Measurements from ENCODE around the gene BRINP3. TPM values are rescaled to one million over a fixed set of nuclear protein-coding genes. Genes with fewer than 3 reads are reported as not detected.

Gene BRINP3
- total and polyA plus RNA-seq, 9 of the 15 experiments (the other 6 are each of a cell fraction or from before 2014, with no cell fraction given): 0.09 to 0.75 (median 0.19) TPM; not detected in 1

DNA sequence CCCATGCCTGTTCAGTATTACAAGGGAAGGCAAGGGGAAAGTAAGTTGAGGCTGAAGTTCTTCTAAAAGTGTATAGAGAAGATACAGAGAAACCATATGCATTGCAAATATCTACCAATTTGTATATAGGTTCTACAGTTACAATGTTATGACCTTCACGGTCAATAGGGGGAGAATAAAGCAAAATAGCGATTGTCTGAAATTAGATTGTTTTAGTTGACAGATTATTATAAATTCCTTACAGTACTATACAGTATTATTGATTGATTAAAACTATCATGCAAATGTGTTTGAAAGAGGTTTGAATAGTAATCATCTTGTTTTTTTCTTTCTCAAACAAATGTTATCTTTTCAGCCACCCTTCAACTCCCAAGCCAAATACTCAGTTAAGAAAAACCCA is 13.7 kb upstream of the BRINP3 start (continued):
- TF ChIP-seq ZZZ3 (IDR thresholded peaks at IDR 0.05): no peak
- TF ChIP-seq MAZ (CRISPR knock-in tag; conservative IDR thresholded peaks at IDR 0.05 in 1 of 2, IDR thresholded peaks at IDR 0.05 in 1 of 2): no peak
- TF ChIP-seq, protein P1, sequence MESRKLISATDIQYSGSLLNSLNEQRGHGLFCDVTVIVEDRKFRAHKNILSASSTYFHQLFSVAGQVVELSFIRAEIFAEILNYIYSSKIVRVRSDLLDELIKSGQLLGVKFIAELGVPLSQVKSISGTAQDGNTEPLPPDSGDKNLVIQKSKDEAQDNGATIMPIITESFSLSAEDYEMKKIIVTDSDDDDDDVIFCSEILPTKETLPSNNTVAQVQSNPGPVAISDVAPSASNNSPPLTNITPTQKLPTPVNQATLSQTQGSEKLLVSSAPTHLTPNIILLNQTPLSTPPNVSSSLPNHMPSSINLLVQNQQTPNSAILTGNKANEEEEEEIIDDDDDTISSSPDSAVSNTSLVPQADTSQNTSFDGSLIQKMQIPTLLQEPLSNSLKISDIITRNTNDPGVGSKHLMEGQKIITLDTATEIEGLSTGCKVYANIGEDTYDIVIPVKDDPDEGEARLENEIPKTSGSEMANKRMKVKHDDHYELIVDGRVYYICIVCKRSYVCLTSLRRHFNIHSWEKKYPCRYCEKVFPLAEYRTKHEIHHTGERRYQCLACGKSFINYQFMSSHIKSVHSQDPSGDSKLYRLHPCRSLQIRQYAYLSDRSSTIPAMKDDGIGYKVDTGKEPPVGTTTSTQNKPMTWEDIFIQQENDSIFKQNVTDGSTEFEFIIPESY (CRISPR knock-in tag; IDR thresholded peaks at IDR 0.05): no peak
- no peak for TF ChIP-seq NR4A1 (CRISPR knock-in tag; IDR thresholded peaks at IDR 0.05)
- TF ChIP-seq NR4A1 (tag; IDR thresholded peaks at IDR 0.05): no peak
- no peak for TF ChIP-seq KDM4B (IDR thresholded peaks at IDR 0.05; ENCODE audit: borderline replicate concordance in 2 of 2, low read depth in 1 of 2)

DNA sequence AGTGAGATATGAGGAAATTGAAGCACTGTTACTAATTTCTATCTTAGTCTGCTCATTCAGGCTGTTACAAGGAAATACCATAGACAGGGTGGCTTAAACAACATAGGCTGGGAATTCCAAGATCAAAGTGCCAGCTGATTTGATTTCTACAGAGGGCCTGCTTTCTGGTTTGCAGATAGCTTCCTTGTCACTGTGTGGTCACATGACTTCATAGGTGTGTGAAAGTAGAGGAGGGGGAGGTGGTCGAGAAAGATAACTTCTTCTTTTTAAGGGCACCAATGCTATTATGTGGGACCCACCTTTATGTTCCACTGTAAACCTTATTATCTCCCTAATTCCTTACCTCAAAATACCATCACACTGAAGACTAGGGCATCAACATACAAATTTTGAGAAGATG is 6.4 kb upstream of the BRINP3 start:
- DNase-seq (ENCODE audit: extremely low read depth in 1 of 4, low spot score in 3 of 4) (no peak), ATAC-seq (no peak), FAIRE-seq (peak; percentile 32)
- ChIA-PET CTCF (ENCODE audit: low intra/inter-chr PET ratio) (no interaction called here), POLR2A (interaction anchor here (0.5 kb wide), 1 partner anchor 37 kb away, joined by 3 read pairs; no protein-coding TSS in a partner anchor)
- H3K9ac ChIP-seq (ENCODE audit: insufficient read depth in 1 of 2, low read depth in 2 of 2, low read length in 2 of 2): no peak overlapping the region
- BruUV-seq (replicated peaks): no TSS peak
- no peaks in the 10 kb centered on the region for H3K79me2 ChIP-seq (ENCODE audit: control insufficient read depth, insufficient read depth, low read length)
- H3K4me1 ChIP-seq (replicated peaks in 1 of 2; ENCODE audit: control insufficient read depth in 2 of 2, insufficient read depth in 2 of 2, low read length in 2 of 2): no peaks in the 10 kb centered on the region
- H3K27me3 ChIP-seq (ENCODE audit: control insufficient read depth in 2 of 2, insufficient read depth in 2 of 2, low read length in 2 of 2): no peaks in the 10 kb centered on the region
- no peak overlapping the region for H3K27ac ChIP-seq (ENCODE audit: extremely low read depth, low read depth, low read length)
- no peaks in the 10 kb centered on the region for H3K9me1 ChIP-seq (ENCODE audit: control insufficient read depth, insufficient read depth, low read length)
- H3K4me2 ChIP-seq (ENCODE audit: insufficient read depth, low read length): no peak overlapping the region
- H3K36me3 ChIP-seq (ENCODE audit: control insufficient read depth, insufficient read depth, low read length): no peaks in the 10 kb centered on the region
- intact Hi-C loops (cut with micrococcal nuclease): no loop called here
- no peak overlapping the region for H2AFZ ChIP-seq (ENCODE audit: low read depth, low read length)
- H3K4me3 ChIP-seq: no peak overlapping the region
- no peaks in the 10 kb centered on the region for H3K9me3 ChIP-seq (replicated peaks; ENCODE audit: control insufficient read depth, insufficient read depth, low read depth, low read length)
- TF ChIP-seq, protein P2, sequence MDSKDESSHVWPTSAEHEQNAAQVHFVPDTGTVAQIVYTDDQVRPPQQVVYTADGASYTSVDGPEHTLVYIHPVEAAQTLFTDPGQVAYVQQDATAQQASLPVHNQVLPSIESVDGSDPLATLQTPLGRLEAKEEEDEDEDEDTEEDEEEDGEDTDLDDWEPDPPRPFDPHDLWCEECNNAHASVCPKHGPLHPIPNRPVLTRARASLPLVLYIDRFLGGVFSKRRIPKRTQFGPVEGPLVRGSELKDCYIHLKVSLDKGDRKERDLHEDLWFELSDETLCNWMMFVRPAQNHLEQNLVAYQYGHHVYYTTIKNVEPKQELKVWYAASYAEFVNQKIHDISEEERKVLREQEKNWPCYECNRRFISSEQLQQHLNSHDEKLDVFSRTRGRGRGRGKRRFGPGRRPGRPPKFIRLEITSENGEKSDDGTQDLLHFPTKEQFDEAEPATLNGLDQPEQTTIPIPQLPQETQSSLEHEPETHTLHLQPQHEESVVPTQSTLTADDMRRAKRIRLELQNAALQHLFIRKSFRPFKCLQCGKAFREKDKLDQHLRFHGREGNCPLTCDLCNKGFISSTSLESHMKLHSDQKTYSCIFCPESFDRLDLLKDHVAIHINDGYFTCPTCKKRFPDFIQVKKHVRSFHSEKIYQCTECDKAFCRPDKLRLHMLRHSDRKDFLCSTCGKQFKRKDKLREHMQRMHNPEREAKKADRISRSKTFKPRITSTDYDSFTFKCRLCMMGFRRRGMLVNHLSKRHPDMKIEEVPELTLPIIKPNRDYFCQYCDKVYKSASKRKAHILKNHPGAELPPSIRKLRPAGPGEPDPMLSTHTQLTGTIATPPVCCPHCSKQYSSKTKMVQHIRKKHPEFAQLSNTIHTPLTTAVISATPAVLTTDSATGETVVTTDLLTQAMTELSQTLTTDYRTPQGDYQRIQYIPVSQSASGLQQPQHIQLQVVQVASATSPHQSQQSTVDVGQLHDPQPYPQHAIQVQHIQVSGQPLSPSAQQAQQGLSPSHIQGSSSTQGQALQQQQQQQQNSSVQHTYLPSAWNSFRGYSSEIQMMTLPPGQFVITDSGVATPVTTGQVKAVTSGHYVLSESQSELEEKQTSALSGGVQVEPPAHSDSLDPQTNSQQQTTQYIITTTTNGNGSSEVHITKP (IDR thresholded peaks at IDR 0.05; ENCODE audit: partially characterized antibody): no peak
- TF ChIP-seq, protein P3, sequence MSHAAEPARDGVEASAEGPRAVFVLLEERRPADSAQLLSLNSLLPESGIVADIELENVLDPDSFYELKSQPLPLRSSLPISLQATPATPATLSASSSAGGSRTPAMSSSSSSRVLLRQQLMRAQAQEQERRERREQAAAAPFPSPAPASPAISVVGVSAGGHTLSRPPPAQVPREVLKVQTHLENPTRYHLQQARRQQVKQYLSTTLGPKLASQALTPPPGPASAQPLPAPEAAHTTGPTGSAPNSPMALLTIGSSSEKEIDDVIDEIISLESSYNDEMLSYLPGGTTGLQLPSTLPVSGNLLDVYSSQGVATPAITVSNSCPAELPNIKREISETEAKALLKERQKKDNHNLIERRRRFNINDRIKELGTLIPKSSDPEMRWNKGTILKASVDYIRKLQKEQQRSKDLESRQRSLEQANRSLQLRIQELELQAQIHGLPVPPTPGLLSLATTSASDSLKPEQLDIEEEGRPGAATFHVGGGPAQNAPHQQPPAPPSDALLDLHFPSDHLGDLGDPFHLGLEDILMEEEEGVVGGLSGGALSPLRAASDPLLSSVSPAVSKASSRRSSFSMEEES (CRISPR knock-in tag; IDR thresholded peaks at IDR 0.05): peak; percentile 60
- WGBS (ENCODE audit: insufficient coverage, low coverage, missing lambda C conversion rate): 0% methylated on average over 1 of the region's 1 CpG
- no peaks in the 10 kb centered on the region for H4K20me1 ChIP-seq (replicated peaks; ENCODE audit: control insufficient read depth, insufficient read depth, low read length)
- in situ Hi-C loops (cut with MboI): no loop called here
